ENCODE results near the gene LOXL4.

Gene LOXL4

DNA sequence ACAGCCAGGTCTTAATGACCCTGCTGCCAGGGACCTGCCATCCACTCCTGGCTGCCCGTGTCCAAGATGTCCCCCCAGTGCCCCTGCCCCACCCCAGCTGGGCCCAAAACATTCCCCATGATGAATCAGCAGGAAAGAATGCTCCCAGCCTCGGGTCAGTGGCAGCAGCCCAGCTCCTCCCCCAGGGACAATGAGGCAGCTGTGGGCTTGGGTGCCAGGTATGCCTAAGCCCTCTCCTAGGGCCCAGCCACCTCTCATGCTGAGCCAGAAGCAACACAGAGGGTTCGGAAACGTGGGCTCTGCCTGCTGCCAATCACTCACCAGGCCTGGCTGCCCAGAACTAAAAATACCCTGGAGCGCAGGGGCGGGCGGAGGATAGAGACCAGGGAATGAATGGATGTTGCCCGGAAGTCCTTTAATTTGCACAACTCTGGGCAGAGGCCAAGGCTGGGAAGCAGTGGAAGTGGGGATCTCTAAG lies 1.5 kb upstream of the LOXL4 start:
- DNase-seq (ENCODE audit: insufficient read length, low spot score): no peak
- no peak for FAIRE-seq
- TF ChIP-seq, protein P1, sequence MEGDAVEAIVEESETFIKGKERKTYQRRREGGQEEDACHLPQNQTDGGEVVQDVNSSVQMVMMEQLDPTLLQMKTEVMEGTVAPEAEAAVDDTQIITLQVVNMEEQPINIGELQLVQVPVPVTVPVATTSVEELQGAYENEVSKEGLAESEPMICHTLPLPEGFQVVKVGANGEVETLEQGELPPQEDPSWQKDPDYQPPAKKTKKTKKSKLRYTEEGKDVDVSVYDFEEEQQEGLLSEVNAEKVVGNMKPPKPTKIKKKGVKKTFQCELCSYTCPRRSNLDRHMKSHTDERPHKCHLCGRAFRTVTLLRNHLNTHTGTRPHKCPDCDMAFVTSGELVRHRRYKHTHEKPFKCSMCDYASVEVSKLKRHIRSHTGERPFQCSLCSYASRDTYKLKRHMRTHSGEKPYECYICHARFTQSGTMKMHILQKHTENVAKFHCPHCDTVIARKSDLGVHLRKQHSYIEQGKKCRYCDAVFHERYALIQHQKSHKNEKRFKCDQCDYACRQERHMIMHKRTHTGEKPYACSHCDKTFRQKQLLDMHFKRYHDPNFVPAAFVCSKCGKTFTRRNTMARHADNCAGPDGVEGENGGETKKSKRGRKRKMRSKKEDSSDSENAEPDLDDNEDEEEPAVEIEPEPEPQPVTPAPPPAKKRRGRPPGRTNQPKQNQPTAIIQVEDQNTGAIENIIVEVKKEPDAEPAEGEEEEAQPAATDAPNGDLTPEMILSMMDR (IDR thresholded peaks at IDR 0.05; ENCODE audit: insufficient read depth, missing control alignments): no peak

DNA sequence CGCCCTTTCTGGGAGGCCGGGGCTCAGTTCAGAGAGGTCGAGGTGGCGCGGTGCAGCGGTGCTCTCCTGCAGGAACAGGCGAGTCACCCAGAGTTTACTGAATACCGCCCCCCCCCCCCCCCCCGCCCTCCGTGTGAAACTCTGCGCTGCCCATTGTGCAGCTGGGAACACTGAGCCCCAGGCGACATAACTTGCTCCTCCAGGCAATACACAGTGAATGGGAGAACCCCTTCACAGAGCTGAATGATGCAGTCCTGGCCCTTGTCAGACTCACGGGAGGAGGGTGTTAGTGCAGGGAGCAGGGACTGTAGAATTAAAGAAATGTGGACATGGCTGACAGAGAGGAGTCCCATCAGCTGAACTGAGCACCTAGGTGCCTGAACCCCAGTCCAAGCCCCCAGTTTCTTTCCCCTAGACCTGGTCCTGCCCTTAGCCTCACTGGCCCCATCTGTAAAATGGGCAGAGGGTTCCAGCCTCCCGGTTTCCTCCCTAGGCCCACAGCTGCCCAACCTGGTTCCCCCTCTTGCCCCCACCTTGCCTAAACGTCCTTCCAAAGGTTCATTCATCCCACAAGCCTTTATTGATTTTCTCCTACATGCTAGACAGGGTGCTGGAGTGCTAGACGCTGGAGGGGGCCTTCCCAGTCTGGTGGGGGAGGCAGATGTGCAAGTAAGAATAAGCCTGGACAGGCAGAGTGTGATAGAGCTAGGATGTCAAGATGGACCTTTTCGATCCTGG lies 869 bp upstream of the LOXL4 start:
- TF ChIP-seq, protein P1 (IDR thresholded peaks at IDR 0.05; ENCODE audit: insufficient read depth, missing control alignments): no peak
- FAIRE-seq (no peak), DNase-seq (ENCODE audit: insufficient read length, low spot score) (no peak)

DNA sequence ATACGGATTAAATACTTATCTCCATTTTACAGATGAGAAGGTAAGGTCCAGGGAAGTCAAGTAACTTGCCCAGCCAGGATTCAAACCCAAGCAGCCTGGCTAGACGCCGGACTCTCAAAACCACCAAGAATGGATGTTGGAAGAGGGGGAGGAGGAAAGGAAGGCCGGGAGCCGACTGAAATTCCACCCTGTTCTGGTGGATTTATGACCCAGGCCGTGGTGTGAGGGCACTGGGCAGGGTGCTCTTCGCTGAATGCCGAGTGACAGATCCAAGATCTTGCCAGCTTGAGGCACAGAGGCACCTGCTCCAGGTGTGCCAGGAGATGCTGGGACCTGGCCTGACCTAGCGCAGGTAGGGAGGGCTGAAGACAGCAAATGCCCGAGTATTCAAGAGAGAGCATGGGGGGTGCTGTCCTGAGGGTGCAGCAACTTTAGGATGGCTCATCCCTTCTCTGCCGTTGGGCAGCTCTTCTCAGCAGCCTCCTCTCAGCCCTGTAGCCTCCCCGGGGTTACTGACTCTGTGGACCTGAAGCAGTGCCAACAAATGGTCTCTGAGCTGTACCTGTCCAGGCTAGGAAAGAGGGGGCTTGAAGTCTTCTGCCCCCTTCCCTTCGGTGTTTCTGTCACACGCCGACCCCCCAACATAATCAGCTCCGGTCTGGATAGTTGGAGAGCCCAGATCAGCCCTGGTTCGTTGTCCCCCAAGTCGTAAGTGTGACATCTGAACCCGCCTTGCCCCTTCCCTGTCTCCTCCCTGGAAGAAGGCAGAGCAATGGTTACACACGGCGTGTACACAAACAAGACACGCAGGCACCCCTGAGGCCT lies 713 bp downstream of the LOXL4 start:
- FAIRE-seq (no peak), DNase-seq (ENCODE audit: insufficient read length, low spot score) (no peak)
- TF ChIP-seq, protein P1 (IDR thresholded peaks at IDR 0.05; ENCODE audit: insufficient read depth, missing control alignments): no peak

DNA sequence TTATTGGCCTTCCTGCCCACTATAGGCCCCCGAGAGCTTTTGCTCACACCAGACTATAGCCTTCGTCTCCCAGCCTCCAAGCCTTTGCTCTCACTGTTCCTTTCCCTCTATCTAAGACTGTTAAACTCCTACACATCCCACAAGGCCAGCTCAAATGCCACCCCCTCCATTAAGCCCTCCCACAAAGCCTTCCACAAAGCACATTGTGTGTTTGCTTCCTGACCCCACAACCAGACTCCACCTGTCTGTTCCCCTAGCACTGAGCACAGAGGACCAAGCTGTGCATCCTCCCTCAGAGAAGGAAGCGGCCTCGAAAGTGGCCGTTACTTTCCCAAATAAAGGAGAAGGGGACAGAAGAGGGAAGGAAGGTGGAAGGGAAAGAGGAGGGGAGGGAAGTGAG lies 1.3 kb downstream of the LOXL4 start:
- no peak for FAIRE-seq
- TF ChIP-seq, protein P1 (IDR thresholded peaks at IDR 0.05; ENCODE audit: insufficient read depth, missing control alignments): no peak
- DNase-seq (ENCODE audit: insufficient read length, low spot score): no peak

DNA sequence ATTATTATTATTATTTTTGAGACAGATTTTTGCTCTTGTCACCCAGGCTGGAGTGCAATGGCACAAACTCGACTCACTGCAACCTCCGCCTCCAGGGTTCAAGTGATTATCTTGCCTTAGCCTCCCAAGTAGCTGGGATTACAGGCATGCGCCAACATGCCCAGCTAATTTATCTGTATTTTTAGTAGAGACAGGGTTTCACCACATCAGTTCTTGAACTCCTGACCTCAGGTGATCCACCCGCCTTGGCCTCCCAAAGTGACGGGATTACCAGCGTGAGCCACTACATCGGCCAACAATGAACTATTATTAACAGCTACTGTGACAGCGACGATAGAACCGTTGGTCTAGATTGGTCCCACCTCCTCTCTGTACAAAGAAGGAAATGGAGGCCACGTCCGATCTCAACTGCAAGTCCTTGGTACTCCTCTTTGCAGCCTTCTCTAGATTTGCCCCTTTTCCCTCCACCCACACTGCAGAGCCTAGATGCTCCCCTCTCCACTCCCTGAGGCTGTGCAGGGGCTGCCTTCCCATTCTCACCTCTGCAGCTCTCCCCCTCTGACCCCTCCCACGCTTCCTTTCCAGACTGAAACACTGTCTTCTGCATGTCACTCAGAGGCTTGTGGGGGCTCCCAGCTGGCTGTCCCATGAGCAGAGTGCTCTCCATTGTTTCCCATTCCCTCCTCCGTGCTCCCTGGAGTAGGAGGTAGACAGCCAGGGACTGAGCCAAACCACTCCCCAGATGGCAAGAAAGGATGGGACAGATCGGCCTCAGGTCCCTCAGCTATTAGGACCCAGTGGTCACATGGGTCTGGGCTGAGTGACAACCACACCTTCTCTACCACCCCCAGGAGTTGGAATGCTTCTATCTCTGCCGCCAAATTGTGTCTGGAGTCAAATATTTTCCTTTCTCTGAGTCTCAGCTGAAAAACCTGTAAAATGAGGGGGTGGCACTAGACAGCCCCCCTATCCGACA lies 2.3 kb downstream of the LOXL4 start:
- DNase-seq (ENCODE audit: insufficient read length, low spot score): no peak
- TF ChIP-seq, protein P1 (IDR thresholded peaks at IDR 0.05; ENCODE audit: insufficient read depth, missing control alignments): no peak
- no peak for FAIRE-seq

DNA sequence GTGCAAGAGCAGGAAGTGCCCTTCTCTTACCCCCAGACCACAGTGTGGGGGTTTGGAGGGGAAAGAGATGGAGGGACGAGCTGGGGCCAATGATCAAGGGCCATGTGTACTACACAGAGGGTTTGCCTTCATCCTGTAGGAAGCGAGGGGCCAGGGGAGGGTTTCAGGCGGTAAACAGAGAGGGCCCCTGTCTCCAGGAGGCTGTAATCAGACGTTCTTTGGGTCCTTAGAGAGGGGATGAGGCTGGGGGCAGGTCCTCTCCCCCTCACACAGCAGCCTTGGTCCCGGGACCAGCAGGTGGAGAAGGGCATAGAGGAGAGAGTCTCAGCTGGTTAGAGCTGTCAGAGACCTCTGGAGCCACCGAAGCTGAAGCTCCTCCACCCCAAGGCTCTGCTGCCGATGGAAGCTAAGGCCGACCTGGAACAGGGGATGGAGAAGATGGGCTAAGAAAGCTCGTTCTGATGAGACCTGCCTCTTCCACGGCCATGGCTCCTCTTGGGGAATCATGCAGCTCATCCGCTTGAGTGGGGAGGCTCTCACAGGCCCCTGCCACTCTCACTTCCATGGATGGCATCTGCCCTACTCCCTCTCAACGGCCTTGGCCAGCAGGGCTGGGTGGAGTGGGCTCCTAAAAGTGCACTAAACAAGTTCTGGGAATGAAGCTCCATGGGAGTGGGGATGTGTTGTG lies 3.5 kb downstream of the LOXL4 start:
- FAIRE-seq: no peak
- DNase-seq (ENCODE audit: insufficient read length, low spot score): no peak
- TF ChIP-seq, protein P1 (IDR thresholded peaks at IDR 0.05; ENCODE audit: insufficient read depth, missing control alignments): no peak

All from D721Med (cell line).